IPS-18a (cell line): ENCODE results near the gene PEA15.

Experiments
- H3K27ac ChIP-seq: one replicate; pipeline ENCODE4 v1.5.1; 2013; ENCODE audit warnings: low read length
- H3K27me3 ChIP-seq: one replicate; pipeline ENCODE4 v1.6.1; 2013; ENCODE audit warnings: mild to moderate bottlenecking, low read length; ENCODE audit not compliant: control insufficient read depth, insufficient read depth
- H3K36me3 ChIP-seq: one replicate; pipeline ENCODE4 v1.6.1; 2013; ENCODE audit warnings: low read depth, low read length; ENCODE audit not compliant: control insufficient read depth
- H3K4me1 ChIP-seq: one replicate; pipeline ENCODE4 v1.6.1; 2013; ENCODE audit warnings: low read depth, low read length; ENCODE audit not compliant: control insufficient read depth
- H3K4me3 ChIP-seq: one replicate; pipeline ENCODE4 v1.5.1; 2013; ENCODE audit warnings: low read length
- H3K9ac ChIP-seq: one replicate; pipeline ENCODE4 v1.6.1; 2013; ENCODE audit warnings: mild to moderate bottlenecking, low read length, moderate library complexity
- H3K9me3 ChIP-seq: one replicate; pipeline ENCODE4 v1.6.1; 2013; ENCODE audit warnings: low read depth, low read length; ENCODE audit not compliant: control insufficient read depth

Gene PEA15

DNA sequence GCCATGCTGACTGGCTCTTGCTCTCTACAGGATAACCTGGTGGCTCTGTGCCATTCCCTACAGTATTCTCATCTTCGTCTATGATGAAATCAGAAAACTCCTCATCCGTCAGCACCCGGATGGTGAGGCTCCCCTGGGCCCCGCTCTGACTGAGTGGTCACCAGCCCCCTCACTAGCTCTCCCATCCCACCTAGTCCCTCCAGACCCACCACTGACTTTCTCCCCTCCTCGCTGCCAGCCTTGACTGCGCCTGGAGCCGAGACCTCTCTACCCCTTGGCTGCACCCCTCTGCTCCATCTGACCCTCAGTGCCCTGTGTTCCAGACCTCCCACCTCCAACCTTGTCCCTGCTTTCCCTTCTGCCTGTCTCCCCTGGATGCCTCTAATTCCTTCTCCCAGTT, 18.9 kb upstream of the PEA15 start:
- Histone ChIP-seq H3K4me1 (peaks cover 6% of the 10 kb centered on the region), H3K27ac (no peak overlapping the region), H3K36me3 (no peaks in the 10 kb centered on the region), H3K9me3 (no peaks in the 10 kb centered on the region), H3K9ac (no peak overlapping the region), H3K27me3 (no peaks in the 10 kb centered on the region), H3K4me3 (no peak overlapping the region)

GRCh38 chr1:160186729-160187128, 18.5 kb upstream of the PEA15 start:
- Histone ChIP-seq H3K9me3 (no peaks in the 10 kb centered on the region), H3K36me3 (no peaks in the 10 kb centered on the region), H3K27ac (no peak overlapping the region), H3K4me3 (no peak overlapping the region), H3K27me3 (no peaks in the 10 kb centered on the region), H3K9ac (no peak overlapping the region), H3K4me1 (peaks cover 6% of the 10 kb centered on the region)

DNA sequence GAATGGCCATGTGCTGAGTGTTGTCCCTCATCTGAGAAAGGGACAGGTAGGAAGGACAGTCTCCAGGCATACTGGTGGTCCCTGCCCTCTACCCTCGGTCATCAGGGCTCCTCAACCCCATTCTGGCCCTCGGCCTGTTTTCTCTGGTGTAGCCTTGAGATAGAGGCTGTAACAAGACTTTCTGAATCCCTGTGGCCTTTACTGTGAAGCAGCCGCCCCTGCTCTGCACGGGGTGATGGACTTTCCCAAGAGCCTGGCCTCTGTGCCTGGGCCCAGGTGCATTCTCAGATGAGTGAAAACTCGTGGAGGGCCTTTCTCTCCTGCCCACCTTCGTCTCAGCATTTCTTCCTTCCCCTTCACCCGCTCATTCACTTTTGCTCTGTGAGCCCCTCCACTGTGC, 17.8 kb upstream of the PEA15 start:
- Histone ChIP-seq H3K4me1 (peaks cover 12% of the 10 kb centered on the region), H3K4me3 (no peak overlapping the region), H3K27me3 (no peaks in the 10 kb centered on the region)

GRCh38 chr1:160188341-160188740, 16.8 kb upstream of the PEA15 start:
- Histone ChIP-seq H3K9me3 (no peaks in the 10 kb centered on the region), H3K27me3 (no peaks in the 10 kb centered on the region), H3K4me1 (peaks cover 20% of the 10 kb centered on the region), H3K4me3 (no peak overlapping the region), H3K27ac (no peak overlapping the region), H3K36me3 (no peaks in the 10 kb centered on the region), H3K9ac (no peak overlapping the region)

More for the DNA sequence above, 17.8 kb upstream of the PEA15 start:
- Histone ChIP-seq H3K27ac (no peak overlapping the region), H3K36me3 (no peaks in the 10 kb centered on the region), H3K9me3 (no peaks in the 10 kb centered on the region), H3K9ac (no peak overlapping the region)

DNA sequence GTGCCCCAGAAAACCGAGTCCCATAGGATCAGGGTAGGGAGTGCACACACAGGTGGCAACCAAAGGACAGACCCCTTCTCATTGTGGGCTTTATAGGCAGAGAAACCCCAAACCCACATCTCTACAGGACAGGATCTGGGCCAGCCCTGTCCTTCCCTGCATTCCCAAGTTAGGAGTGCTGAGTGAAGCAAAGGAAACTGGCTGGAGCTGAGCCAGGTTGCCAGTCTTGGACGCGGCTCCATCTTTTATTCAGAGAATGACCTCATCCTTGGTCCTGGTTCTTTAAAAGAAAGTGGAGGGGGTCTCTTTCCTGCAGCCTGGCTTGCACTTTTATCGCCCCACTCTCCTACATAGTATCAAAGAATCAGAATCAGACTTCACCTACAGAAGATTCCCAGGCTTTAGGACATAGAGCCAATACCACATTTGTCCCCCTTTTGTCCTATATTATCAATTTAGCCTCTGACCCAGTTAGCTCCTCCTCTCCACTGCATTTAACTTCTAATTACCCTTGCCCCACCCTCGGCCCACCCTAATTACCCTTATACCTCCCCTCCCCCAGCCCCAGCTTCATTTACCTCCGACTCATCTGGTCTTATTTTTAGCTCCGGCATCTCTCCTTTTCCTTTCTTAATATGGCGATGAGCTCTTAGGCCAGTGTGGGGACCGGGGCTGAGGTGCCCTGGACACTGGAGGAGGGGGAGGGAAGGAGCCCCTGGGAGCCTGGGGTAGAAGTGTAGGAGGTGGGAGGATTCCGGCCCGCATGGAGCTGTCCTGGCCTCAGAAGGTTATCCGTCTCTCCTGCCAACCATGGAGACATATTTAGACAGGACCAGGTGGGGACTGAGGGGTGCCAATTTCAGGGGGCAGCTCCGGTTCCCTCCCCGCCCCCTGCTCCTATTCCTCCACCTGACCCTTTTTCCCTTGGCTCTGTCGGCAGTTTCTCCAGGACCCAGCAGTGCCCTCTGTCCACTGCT, 15.2 kb upstream of the PEA15 start, which contains the start of gene CASQ1:
CASQ1 (plus strand) TSS at position 927 of the 977 bp plus-strand sequence. CDS start 177 bp downstream, outside the sequence.
- no peaks in the 10 kb centered on the region for H3K27me3 ChIP-seq
- H3K27ac ChIP-seq = no peak within 1 kb of the TSS
- H3K9me3 ChIP-seq = no peaks in the 10 kb centered on the region
- H3K36me3 ChIP-seq = no peaks in the 10 kb centered on the region
- peaks cover 26% of the 10 kb centered on the region for H3K4me1 ChIP-seq
- no peak within 1 kb of the TSS for H3K4me3 ChIP-seq
- H3K9ac ChIP-seq = no peak within 1 kb of the TSS

DNA sequence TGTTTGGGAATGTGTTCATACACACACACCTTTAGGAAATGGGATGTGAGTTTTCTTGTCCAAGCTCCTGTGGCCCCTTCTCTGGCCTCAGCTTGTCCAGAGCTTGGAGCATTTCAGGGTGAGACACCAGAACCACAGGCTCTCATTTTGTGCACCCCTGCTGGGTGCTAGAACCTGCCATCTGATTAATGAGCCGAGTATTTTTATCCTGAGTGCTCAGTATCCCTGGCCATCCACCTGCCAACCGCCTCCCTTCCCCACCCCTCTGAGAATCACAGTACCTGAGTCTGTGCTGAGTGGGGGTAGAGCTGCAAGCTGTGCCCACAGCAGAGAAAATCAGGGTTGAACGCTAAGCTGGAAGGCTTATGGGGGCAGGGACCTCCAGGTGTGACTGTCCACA, 13.4 kb upstream of the PEA15 start:
- Histone ChIP-seq H3K36me3 (no peaks in the 10 kb centered on the region), H3K9me3 (no peaks in the 10 kb centered on the region), H3K9ac (no peak overlapping the region), H3K27ac (no peak overlapping the region), H3K4me3 (no peak overlapping the region), H3K27me3 (no peaks in the 10 kb centered on the region), H3K4me1 (peaks cover 26% of the 10 kb centered on the region)

- no peak overlapping the region for H3K9ac ChIP-seq
- no peaks in the 10 kb centered on the region for H3K36me3 ChIP-seq
- H3K9me3 ChIP-seq = no peaks in the 10 kb centered on the region
- peaks cover 26% of the 10 kb centered on the region for H3K4me1 ChIP-seq
- no peak overlapping the region for H3K27ac ChIP-seq
- H3K27me3 ChIP-seq = no peaks in the 10 kb centered on the region
- no peak overlapping the region for H3K4me3 ChIP-seq
Measured at GRCh38 chr1:160192234-160192633, 12.9 kb upstream of the PEA15 start.

DNA sequence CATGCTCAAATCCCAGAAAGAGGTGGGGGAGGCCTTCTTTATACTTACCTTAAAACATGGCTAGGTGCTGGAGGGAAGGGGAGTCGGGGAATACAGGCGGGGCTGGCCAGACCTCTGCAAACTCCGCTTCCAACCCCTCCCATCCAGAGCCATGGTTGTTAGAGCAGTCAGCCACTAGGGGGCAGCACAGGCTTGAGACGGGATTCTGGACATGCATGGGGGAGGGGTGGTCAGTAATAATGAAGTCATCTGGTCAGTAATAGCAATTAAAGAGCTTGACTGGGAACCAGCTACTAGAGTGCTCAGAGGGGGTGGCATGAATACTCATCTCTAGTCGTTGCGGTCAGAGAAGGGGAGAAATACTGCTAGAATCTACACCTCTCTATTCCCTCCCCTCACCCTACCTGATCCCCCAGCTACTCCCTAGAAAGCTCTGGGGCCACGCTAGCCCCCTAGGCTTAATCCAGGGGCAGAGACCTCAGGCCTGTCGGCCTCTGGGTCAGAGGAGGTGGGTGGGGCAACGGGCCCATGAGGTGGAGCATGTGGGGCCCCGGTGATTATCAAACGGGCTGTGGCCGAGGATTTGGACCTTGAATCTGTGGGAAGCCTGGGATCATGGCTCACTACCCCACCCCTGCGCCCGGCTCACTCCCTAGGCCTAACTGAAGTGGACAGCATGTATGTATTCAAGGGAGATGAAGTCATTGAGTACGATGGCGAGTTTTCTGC, 11.9 kb upstream of the PEA15 start:
- H3K4me1 ChIP-seq = peaks cover 26% of the 10 kb centered on the region
- H3K27ac ChIP-seq = no peak overlapping the region
- no peaks in the 10 kb centered on the region for H3K27me3 ChIP-seq
- no peaks in the 10 kb centered on the region for H3K36me3 ChIP-seq
- H3K9me3 ChIP-seq = no peaks in the 10 kb centered on the region
- H3K4me3 ChIP-seq = no peak overlapping the region
- H3K9ac ChIP-seq = no peak overlapping the region

DNA sequence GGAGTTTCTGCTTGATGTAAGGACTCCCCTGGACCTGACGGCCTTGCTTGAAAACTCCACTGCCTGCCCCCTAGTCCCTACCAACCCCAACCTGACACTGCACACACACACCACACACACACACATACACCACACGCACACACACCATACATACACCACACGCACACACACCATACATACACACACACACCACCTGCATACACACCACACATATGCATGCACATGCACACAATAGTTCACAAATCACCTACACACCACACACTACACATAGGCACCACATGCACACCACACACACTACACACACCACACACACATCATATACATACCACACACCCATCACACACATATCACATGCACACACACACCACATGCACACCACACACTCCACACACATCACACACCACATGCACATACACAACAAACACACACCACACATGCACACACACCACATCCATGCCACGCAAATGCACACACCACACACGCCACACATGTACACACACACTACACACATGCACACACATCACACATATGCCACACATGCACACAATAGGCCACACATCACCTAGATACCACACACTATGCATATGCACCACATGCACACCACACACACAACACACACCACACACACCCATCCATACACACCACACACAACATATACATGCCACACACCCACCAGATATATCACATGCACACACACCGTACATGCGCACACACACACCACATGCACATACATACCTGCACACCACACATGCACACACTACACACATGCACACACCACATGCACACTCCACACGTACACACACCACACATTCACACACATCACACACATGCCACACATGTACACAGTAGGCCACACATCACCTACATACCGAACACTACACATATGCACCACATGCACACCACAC, 11.1 kb upstream of the PEA15 start:
- no peak overlapping the region for H3K27ac ChIP-seq
- no peaks in the 10 kb centered on the region for H3K9me3 ChIP-seq
- H3K27me3 ChIP-seq = no peaks in the 10 kb centered on the region
- H3K9ac ChIP-seq = no peak overlapping the region
- peaks cover 26% of the 10 kb centered on the region for H3K4me1 ChIP-seq
- H3K36me3 ChIP-seq = no peaks in the 10 kb centered on the region
- H3K4me3 ChIP-seq = no peak overlapping the region

DNA sequence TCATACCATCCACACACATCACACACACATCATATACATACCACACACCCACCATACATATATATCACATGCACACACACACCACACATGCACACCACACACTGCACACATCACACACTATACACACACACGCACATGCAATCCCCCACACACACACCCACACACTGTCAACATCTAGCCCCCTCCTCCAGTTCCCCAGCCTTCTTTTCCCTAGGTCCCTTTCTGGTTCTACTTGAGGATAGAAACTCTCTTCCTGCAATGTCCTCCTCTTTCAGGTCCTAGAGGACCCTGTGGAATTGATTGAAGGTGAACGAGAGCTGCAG, 10.5 kb upstream of the PEA15 start:
- peaks cover 25% of the 10 kb centered on the region for H3K4me1 ChIP-seq
- H3K9me3 ChIP-seq = no peaks in the 10 kb centered on the region
- H3K27ac ChIP-seq = no peak overlapping the region
- no peaks in the 10 kb centered on the region for H3K36me3 ChIP-seq
- H3K27me3 ChIP-seq = no peaks in the 10 kb centered on the region
- no peak overlapping the region for H3K9ac ChIP-seq
- no peak overlapping the region for H3K4me3 ChIP-seq

- no peak overlapping the region for H3K9ac ChIP-seq
- H3K4me1 ChIP-seq = peaks cover 21% of the 10 kb centered on the region
- H3K27ac ChIP-seq = no peak overlapping the region
- no peak overlapping the region for H3K4me3 ChIP-seq
- H3K27me3 ChIP-seq = no peaks in the 10 kb centered on the region
- H3K9me3 ChIP-seq = no peaks in the 10 kb centered on the region
- H3K36me3 ChIP-seq = no peaks in the 10 kb centered on the region
Measured at GRCh38 chr1:160196143-160196542, 9.0 kb upstream of the PEA15 start.
